ENCODE measurements around the gene SAP30. TPM values are rescaled to one million over a fixed set of nuclear protein-coding genes. Genes with fewer than 3 reads are reported as not detected.

Gene SAP30
- total RNA-seq, 1 experiment from 2014 or later = 37.1 TPM

GRCh38 chr4:173362666-173363065 is 8.1 kb upstream of the SAP30 start:
- DNase-seq (ENCODE audit: low spot score) = peak; percentile 67
- in situ Hi-C loops (cut with HindIII; ENCODE audit: low sequenced_read_pairs) = no loop called here

- DNase-seq (ENCODE audit: low spot score) = no peak
- in situ Hi-C loops (cut with HindIII; ENCODE audit: low sequenced_read_pairs) = no loop called here
These were observed 5.3 kb upstream of the SAP30 start for GRCh38 chr4:173365359-173365996.

GRCh38 chr4:173367285-173367684 is 3.5 kb upstream of the SAP30 start:
- in situ Hi-C loops (cut with HindIII; ENCODE audit: low sequenced_read_pairs) = no loop called here
- peak; percentile 28 for DNase-seq (ENCODE audit: low spot score)

- in situ Hi-C loops (cut with HindIII; ENCODE audit: low sequenced_read_pairs) = no loop called here
- DNase-seq (ENCODE audit: low spot score) = no peak
These were observed 2.8 kb upstream of the SAP30 start for GRCh38 chr4:173367946-173368345.

GRCh38 chr4:173370130-173370476 is 651 bp upstream of the SAP30 start:
- no peak for DNase-seq (ENCODE audit: low spot score)

GRCh38 chr4:173371292-173372192 is 788 bp downstream of the SAP30 start:
- in situ Hi-C loops (cut with HindIII; ENCODE audit: low sequenced_read_pairs) = no loop called here

More at GRCh38 chr4:173370130-173370476, 651 bp upstream of the SAP30 start:
- in situ Hi-C loops (cut with HindIII; ENCODE audit: low sequenced_read_pairs) = no loop called here

GRCh38 chr4:173374588-173374987 is 3.8 kb downstream of the SAP30 start:
- in situ Hi-C loops (cut with HindIII; ENCODE audit: low sequenced_read_pairs) = no loop called here
- no peak for DNase-seq (ENCODE audit: low spot score)

More at GRCh38 chr4:173371292-173372192, 788 bp downstream of the SAP30 start:
- peak; percentile 85 for DNase-seq (ENCODE audit: low spot score)

- no peak for DNase-seq (ENCODE audit: low spot score)
- in situ Hi-C loops (cut with HindIII; ENCODE audit: low sequenced_read_pairs) = no loop called here
These were observed 9.2 kb downstream of the SAP30 start for GRCh38 chr4:173379929-173380328.

GRCh38 chr4:173380987-173381386 is 10.2 kb downstream of the SAP30 start:
- DNase-seq (ENCODE audit: low spot score) = no peak
- in situ Hi-C loops (cut with HindIII; ENCODE audit: low sequenced_read_pairs) = no loop called here

GRCh38 chr4:173381610-173382009 is 10.9 kb downstream of the SAP30 start:
- in situ Hi-C loops (cut with HindIII; ENCODE audit: low sequenced_read_pairs) = no loop called here

GRCh38 chr4:173382349-173382748 is 11.6 kb downstream of the SAP30 start:
- in situ Hi-C loops (cut with HindIII; ENCODE audit: low sequenced_read_pairs) = no loop called here
- DNase-seq (ENCODE audit: low spot score) = no peak

More at GRCh38 chr4:173381610-173382009, 10.9 kb downstream of the SAP30 start:
- no peak for DNase-seq (ENCODE audit: low spot score)

- DNase-seq (ENCODE audit: low spot score) = no peak
- in situ Hi-C loops (cut with HindIII; ENCODE audit: low sequenced_read_pairs) = no loop called here
These were observed 16.0 kb downstream of the SAP30 start for GRCh38 chr4:173386751-173387150.

GRCh38 chr4:173391701-173392100 is 20.9 kb downstream of the SAP30 start:
- in situ Hi-C loops (cut with HindIII; ENCODE audit: low sequenced_read_pairs) = no loop called here
- DNase-seq (ENCODE audit: low spot score) = no peak

GRCh38 chr4:173397604-173398003 is 26.9 kb downstream of the SAP30 start:
- DNase-seq (ENCODE audit: low spot score) = no peak
- in situ Hi-C loops (cut with HindIII; ENCODE audit: low sequenced_read_pairs) = no loop called here

- no peak for DNase-seq (ENCODE audit: low spot score)
- in situ Hi-C loops (cut with HindIII; ENCODE audit: low sequenced_read_pairs) = no loop called here
These were observed 27.5 kb downstream of the SAP30 start for GRCh38 chr4:173398220-173398619.

- in situ Hi-C loops (cut with HindIII; ENCODE audit: low sequenced_read_pairs) = no loop called here
- peak; percentile 35 for DNase-seq (ENCODE audit: low spot score)
These were observed 28.1 kb downstream of the SAP30 start, which contains the start of gene SCRG1 for GRCh38 chr4:173398779-173399415. TSS of gene SCRG1 (minus strand) at chr4:173399116. CDS start at chr4:173391414, 7,702 bp downstream.

GRCh38 chr4:173401063-173401462 is 30.3 kb downstream of the SAP30 start:
- DNase-seq (ENCODE audit: low spot score) = no peak
- in situ Hi-C loops (cut with HindIII; ENCODE audit: low sequenced_read_pairs) = no loop called here

GRCh38 chr4:173403051-173403450 is 32.3 kb downstream of the SAP30 start:
- no peak for DNase-seq (ENCODE audit: low spot score)
- in situ Hi-C loops (cut with HindIII; ENCODE audit: low sequenced_read_pairs) = no loop called here

GRCh38 chr4:173404296-173404865 is 33.6 kb downstream of the SAP30 start:
- in situ Hi-C loops (cut with HindIII; ENCODE audit: low sequenced_read_pairs) = no loop called here
- no peak for DNase-seq (ENCODE audit: low spot score)

Measured in G401 (cell line).